Peyer's patch (tissue), 4 donors: Measurements from ENCODE around the gene RUNX1. TPM values are rescaled to one million over a fixed set of nuclear protein-coding genes. Genes with fewer than 3 reads are reported as not detected.

Experiments
- DNase-seq, 3 donors: peaks; one replicate each; pipeline ENCODE4 v3.0.0-alpha.2; 2017 to 2019
- H3K27ac ChIP-seq, 4 donors: fragments of 200-600 bp; sonication (generic); one replicate each; pipeline ENCODE4 v1.5.1; 2016 to 2019
- H3K27me3 ChIP-seq, 2 donors: fragments of 200-600 bp; sonication (generic); one replicate each; pipeline ENCODE4 v1.5.1; 2019
- H3K36me3 ChIP-seq, 3 donors: fragments of 200-600 bp; sonication (generic); one replicate each; pipeline ENCODE4 v1.5.1; 2016 to 2019
- H3K4me1 ChIP-seq, 4 donors: fragments of 200-600 bp; sonication (generic); one replicate each; pipeline ENCODE4 v1.5.1; 2016 to 2019
- H3K4me3 ChIP-seq, 4 donors: fragments of 200-600 bp; sonication (generic); 1 replicate in 3 of 4; 2 replicates in 1 of 4; pipeline ENCODE4 v1.5.1; 2016 to 2019; ENCODE audit warnings: mild to moderate bottlenecking in 1 of 4
- H3K9me3 ChIP-seq, 4 donors: fragments of 200-600 bp; sonication (generic); one replicate each; pipeline ENCODE4 v1.5.1; 2016 to 2019; ENCODE audit warnings: mild to moderate bottlenecking in 1 of 4
- CTCF ChIP-seq, 6 experiments: fragments of 450-650 bp in 4 of 6; fragments of 200-600 bp in 2 of 6; sonication (generic) in 1 of 6; IDR thresholded peaks; one replicate each; pipeline ENCODE4 v1.5.1; 2017 to 2019; ENCODE audit warnings: antibody characterized with exemption in 6 of 6, mild to moderate bottlenecking in 3 of 6, moderate library complexity in 1 of 6
- POLR2A ChIP-seq, 2 donors: fragments of 450-650 bp; IDR thresholded peaks; one replicate each; pipeline ENCODE4 v1.5.1; 2017; ENCODE audit warnings: antibody characterized with exemption in 2 of 2, mild to moderate bottlenecking in 2 of 2, moderate library complexity in 2 of 2
- total RNA-seq, 4 donors: library from RNA; depleted of rRNA; stranded (reverse); fragments of >200 nt; gene quantifications; one replicate each; pipeline ENCODE4 v1.1.0, GENCODE V29; 2016

Gene RUNX1
- total RNA-seq, 4 donors from 2014 or later: 15.1 to 80.9 (median 24.1) TPM

DNA sequence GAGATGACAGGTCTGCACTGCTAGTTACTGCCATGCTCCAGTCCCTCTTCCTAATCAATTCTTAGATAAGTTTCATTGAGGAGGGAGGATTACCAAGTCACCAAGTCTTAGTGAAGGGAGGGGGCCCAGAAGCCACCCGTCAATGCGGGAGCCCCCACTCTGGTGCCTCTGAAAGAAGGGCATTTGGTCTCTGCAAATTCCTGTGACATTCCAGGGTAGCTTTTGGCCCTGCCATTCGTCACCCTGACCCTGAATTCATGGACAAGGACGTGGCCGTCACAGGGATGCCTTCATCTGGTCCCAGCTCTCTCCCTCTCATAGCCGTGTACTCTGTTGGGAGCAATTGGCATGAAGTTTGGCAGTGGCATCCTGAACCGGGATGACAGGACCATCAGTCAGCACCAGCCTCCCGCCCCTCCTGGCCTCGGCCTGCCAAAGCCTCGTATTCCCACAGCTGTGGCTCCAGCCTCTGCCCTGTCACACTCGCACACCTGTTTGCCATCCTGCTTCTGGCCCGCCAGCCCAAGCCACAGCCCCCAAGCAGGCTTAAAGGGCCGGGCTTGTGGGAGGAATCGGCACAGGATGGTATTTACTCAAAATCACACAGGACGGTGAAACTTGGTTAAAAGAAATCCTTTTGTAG is 229.6 kb downstream of the RUNX1 start:
- H3K27me3 ChIP-seq: no peaks in the 10 kb centered on the region
- H3K4me3 ChIP-seq: no peak overlapping the region
- H3K27ac ChIP-seq: no peak overlapping the region
- H3K36me3 ChIP-seq: no peaks in the 10 kb centered on the region
- H3K4me1 ChIP-seq: peaks cover 0 to 15% (median 0%) of the 10 kb centered on the region in 4 donors
- no peaks in the 10 kb centered on the region for H3K9me3 ChIP-seq
- no peak for TF ChIP-seq POLR2A (IDR thresholded peaks at IDR 0.05)
- no peak for DNase-seq

DNA sequence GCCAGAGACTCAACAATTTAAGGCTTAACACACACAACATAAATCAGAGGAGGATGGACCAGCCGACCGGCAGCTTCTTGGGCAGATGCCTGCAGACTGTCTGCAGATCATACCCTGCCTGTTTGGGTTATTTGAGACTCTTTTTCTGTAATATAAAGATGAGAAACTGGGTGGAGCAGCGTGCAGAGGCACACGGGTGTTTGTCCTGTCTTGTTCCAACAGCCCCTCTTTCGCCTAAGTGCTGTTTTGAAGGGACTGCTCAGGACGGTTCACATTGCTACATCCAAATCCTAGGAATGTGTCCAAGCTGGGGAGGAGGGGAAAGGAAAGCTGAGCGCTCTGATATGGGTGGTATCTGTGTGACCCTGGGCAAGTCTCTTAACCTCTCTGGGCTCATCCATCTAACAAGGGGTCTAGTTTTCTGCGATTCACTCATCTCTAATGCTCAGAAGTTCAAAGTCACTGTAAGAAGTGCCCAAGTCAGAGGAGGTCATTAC is 230.4 kb downstream of the RUNX1 start:
- no peaks in the 10 kb centered on the region for H3K9me3 ChIP-seq
- no peaks in the 10 kb centered on the region for H3K36me3 ChIP-seq
- no peak for DNase-seq
- H3K4me1 ChIP-seq: peaks cover 0 to 15% (median 0%) of the 10 kb centered on the region in 4 donors
- H3K4me3 ChIP-seq: no peak overlapping the region
- TF ChIP-seq POLR2A (IDR thresholded peaks at IDR 0.05) (no peak), CTCF (IDR thresholded peaks at IDR 0.05) (no peak)
- peak overlapping the region in 2 of 4 donors; percentile 34 to 50 for H3K27ac ChIP-seq
- H3K27me3 ChIP-seq: no peaks in the 10 kb centered on the region

- H3K27ac ChIP-seq: peak overlapping the region in 2 of 4 donors; percentile 34 to 50
- H3K4me1 ChIP-seq: peaks cover 0 to 16% (median 0%) of the 10 kb centered on the region in 4 donors
- H3K4me3 ChIP-seq: no peak overlapping the region
- no peaks in the 10 kb centered on the region for H3K27me3 ChIP-seq
- H3K36me3 ChIP-seq: no peaks in the 10 kb centered on the region
- DNase-seq: peak in 1 of 3 donors; percentile 56
- TF ChIP-seq POLR2A (IDR thresholded peaks at IDR 0.05): no peak
- TF ChIP-seq CTCF (IDR thresholded peaks at IDR 0.05): no peak
- H3K9me3 ChIP-seq: no peaks in the 10 kb centered on the region
Measured at GRCh38 chr21:34817821-34818661, 231.1 kb downstream of the RUNX1 start.

GRCh38 chr21:34815831-34816705 is 233.0 kb downstream of the RUNX1 start:
- Histone ChIP-seq H3K4me1 (peaks cover 0 to 35% (median 0%) of the 10 kb centered on the region in 4 donors), H3K4me3 (no peak overlapping the region), H3K27ac (no peak overlapping the region), H3K36me3 (no peaks in the 10 kb centered on the region), H3K9me3 (no peaks in the 10 kb centered on the region), H3K27me3 (no peaks in the 10 kb centered on the region)
- TF ChIP-seq POLR2A (IDR thresholded peaks at IDR 0.05) (no peak), CTCF (IDR thresholded peaks at IDR 0.05) (no peak)
- DNase-seq: no peak

DNA sequence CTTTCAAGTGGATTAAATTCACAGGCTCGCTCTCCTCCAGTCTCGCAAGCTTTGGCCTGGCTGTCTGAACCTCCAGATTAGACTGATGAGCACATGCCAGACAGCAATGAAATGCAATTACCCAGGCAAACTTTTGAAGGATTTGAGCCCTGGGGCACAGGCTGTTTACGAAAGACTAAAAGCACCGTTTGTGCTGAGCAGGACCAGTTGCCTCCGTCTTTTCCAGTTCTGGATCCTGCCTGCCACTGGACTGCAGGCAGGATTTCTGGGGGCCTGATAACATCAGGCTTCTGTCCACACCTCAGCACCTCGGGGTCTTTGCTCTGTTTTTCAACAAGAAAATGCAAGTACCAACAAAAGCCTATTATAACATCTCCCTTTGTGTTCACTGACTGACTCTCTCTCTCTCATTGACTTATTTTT is 234.6 kb downstream of the RUNX1 start:
- Histone ChIP-seq H3K36me3 (no peaks in the 10 kb centered on the region), H3K4me1 (peaks cover 0 to 39% (median 0%) of the 10 kb centered on the region in 4 donors), H3K9me3 (no peaks in the 10 kb centered on the region), H3K27me3 (no peaks in the 10 kb centered on the region), H3K4me3 (no peak overlapping the region), H3K27ac (no peak overlapping the region)
- no peak for DNase-seq
- TF ChIP-seq CTCF (IDR thresholded peaks at IDR 0.05): no peak
- no peak for TF ChIP-seq POLR2A (IDR thresholded peaks at IDR 0.05)
